GM23248 (cell line): ENCODE results near the gene TPBGL. TPM values are rescaled to one million over a fixed set of nuclear protein-coding genes. Genes with fewer than 3 reads are reported as not detected.

Experiments
- DNase-seq: peaks from one replicate; pipeline ENCODE4 v3.0.0-alpha.2; 2015
- H2AFZ ChIP-seq: fragments of 200-600 bp; sonication (generic); 2 replicates; pipeline ENCODE4 v1.6.1; 2016; ENCODE audit warnings: antibody characterized with exemption
- H3F3A ChIP-seq: fragments of 200-600 bp; sonication (generic); 2 replicates; pipeline ENCODE4 v1.6.1; 2016; ENCODE audit warnings: mild to moderate bottlenecking, antibody characterized with exemption, mixed run types; ENCODE audit not compliant: insufficient read depth
- H3K27ac ChIP-seq: fragments of 200-600 bp; sonication (generic); 2 replicates; pipeline ENCODE4 v1.5.1; 2016; ENCODE audit warnings: mild to moderate bottlenecking
- H3K27me3 ChIP-seq: fragments of 200-600 bp; sonication (generic); replicated peaks from 2 replicates; pipeline ENCODE4 v1.6.1; 2016; ENCODE audit warnings: mild to moderate bottlenecking; ENCODE audit not compliant: insufficient read depth
- H3K36me3 ChIP-seq: fragments of 200-600 bp; sonication (generic); 2 replicates; pipeline ENCODE4 v1.6.1; 2016; ENCODE audit warnings: low read depth, mild to moderate bottlenecking
- H3K4me1 ChIP-seq: fragments of 200-600 bp; sonication (generic); 2 replicates; pipeline ENCODE4 v1.6.1; 2016; ENCODE audit warnings: mild to moderate bottlenecking; ENCODE audit not compliant: insufficient read depth
- H3K4me2 ChIP-seq: fragments of 200-600 bp; sonication (generic); one replicate; pipeline ENCODE4 v1.6.1; 2016; ENCODE audit warnings: mild to moderate bottlenecking; ENCODE audit not compliant: unreplicated experiment
- H3K4me3 ChIP-seq: fragments of 200-600 bp; sonication (generic); 2 replicates; pipeline ENCODE4 v1.5.1; 2016; ENCODE audit warnings: mild to moderate bottlenecking
- H3K79me2 ChIP-seq: fragments of 200-600 bp; sonication (generic); 2 replicates; pipeline ENCODE4 v1.6.1; 2016; ENCODE audit warnings: mild to moderate bottlenecking; ENCODE audit not compliant: insufficient read depth
- H3K9ac ChIP-seq: fragments of 200-600 bp; sonication (generic); 2 replicates; pipeline ENCODE4 v1.6.1; 2016; ENCODE audit warnings: mild to moderate bottlenecking
- H3K9me2 ChIP-seq: fragments of 200-600 bp; sonication (generic); 2 replicates; pipeline ENCODE4 v1.6.1; 2016; ENCODE audit warnings: mixed run types, mild to moderate bottlenecking, moderate library complexity; ENCODE audit not compliant: insufficient read depth
- H3K9me3 ChIP-seq: fragments of 200-600 bp; sonication (generic); one replicate; pipeline ENCODE4 v1.6.1; 2017; ENCODE audit warnings: low read depth
- H4K20me1 ChIP-seq: fragments of 200-600 bp; sonication (generic); 2 replicates; pipeline ENCODE4 v1.6.0; 2016; ENCODE audit not compliant: insufficient read depth
- EZH2 ChIP-seq: fragments of 200-600 bp; sonication (generic); IDR thresholded peaks from 2 replicates; pipeline ENCODE4 v1.6.1; 2018; ENCODE audit warnings: antibody characterized with exemption, mild to moderate bottlenecking; ENCODE audit not compliant: insufficient read depth, poor library complexity, severe bottlenecking
- EZH2phosphoT487 ChIP-seq: fragments of 200-600 bp; sonication (generic); IDR thresholded peaks from 2 replicates; pipeline ENCODE4 v1.6.1; 2018; ENCODE audit warnings: antibody characterized with exemption, moderate library complexity, mild to moderate bottlenecking, low read depth; ENCODE audit not compliant: insufficient read depth
- WGBS, 2 experiments: methylation state at CpG; one replicate each; pipeline ENCODE4 v1.1.6; 2015 to 2017; ENCODE audit warnings: low lambda C conversion rate in 2 of 2, low coverage in 1 of 2; ENCODE audit errors: missing lambda C conversion rate in 2 of 2; 5-methylcytosine and 5-hydroxymethylcytosine counted together
- in situ Hi-C: fragments of 300-500 bp; cut with MboI; formaldehyde crosslinking; loops from 2 replicates; pipeline ENCODE4 v1.15.0; 2020
- polyA plus RNA-seq: library from polyadenylated mRNA; unstranded; fragments of >200 nt; fragmentation: Nextera tagmentation; extraction: Ambion mirVana; gene quantifications from 2 replicates; pipeline ENCODE4 v1.2.1, GENCODE V29; 2016
- total RNA-seq: library from RNA; depleted of rRNA; stranded (reverse); fragments of >200 nt; shearing (Covaris generic); gene quantifications from 2 replicates; pipeline ENCODE4 v1.2.3, GENCODE V29; 2014

TPBGL gene
- total and polyA plus RNA-seq, 2 experiments from 2014 or later: not detected

DNA sequence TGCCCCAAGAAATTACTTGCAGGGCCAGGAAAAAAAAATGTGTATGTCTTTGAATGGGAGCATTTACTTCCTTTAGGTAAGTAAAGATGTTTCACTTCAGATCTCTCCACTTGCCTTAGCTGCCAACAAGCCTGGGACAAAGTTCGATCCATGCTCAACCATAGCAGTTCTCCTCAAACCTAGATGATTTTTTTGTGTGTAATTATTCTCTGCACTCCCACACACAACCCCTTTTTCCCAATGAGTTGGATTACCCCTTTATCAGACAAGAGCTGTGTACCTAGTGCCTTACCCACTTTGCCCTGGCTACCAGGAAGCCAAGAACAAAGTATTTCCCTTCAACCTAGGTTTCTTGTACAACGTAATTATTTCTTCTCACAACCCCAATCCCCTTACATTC, 35.6 kb downstream of the TPBGL start:
- 85 to 90% methylated on average over 2 of the region's 2 CpGs for WGBS, 2 experiments
- H2AFZ ChIP-seq: no peak overlapping the region

DNA sequence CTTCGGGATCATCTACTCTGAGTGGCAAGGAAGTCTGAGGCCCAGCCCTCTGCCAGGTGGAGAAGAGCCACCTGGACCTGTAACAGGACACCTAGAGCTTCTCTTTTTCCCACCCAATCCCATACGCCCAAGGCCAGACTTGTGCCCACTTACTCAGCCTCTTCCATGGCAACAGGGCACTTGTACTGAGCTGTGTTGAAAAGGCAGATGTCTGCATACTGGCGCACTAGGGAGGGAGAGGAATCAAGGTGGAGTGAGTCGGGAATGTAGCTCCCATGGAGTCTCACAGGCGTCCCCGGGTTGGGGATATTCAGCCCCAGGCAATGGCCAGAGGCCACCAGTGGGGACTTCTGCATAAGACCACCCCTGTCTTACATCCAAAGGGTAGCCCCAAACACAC, 36.1 kb downstream of the TPBGL start:
- no peaks in the 10 kb centered on the region for H3K36me3 ChIP-seq
- no peak overlapping the region for H3K27ac ChIP-seq
- H3K9ac ChIP-seq: no peak overlapping the region
- no peaks in the 10 kb centered on the region for H3K79me2 ChIP-seq
- no peaks in the 10 kb centered on the region for H3F3A ChIP-seq
- H3K4me1 ChIP-seq: no peaks in the 10 kb centered on the region
- H2AFZ ChIP-seq: no peak overlapping the region
- 71 to 75% methylated on average over 6 of the region's 6 CpGs for WGBS, 2 experiments
- DNase-seq: no peak
- no peaks in the 10 kb centered on the region for H3K9me3 ChIP-seq
- no peaks in the 10 kb centered on the region for H3K9me2 ChIP-seq
- in situ Hi-C loops: loop anchor here (5.0 to 10.0 kb wide), 2 partner anchors 106 to 258 kb away; no protein-coding TSS in a partner anchor
- H3K4me3 ChIP-seq: no peak overlapping the region
- no peaks in the 10 kb centered on the region for H4K20me1 ChIP-seq
- TF ChIP-seq EZH2 (no peak), EZH2phosphoT487 (no peak)
- no peaks in the 10 kb centered on the region for H3K27me3 ChIP-seq
- H3K4me2 ChIP-seq: no peak overlapping the region

More for the DNA sequence above, 35.6 kb downstream of the TPBGL start:
- Histone ChIP-seq H3K36me3 (no peaks in the 10 kb centered on the region), H3K4me2 (no peak overlapping the region), H3K27ac (no peak overlapping the region), H3F3A (no peaks in the 10 kb centered on the region), H4K20me1 (no peaks in the 10 kb centered on the region), H3K27me3 (no peaks in the 10 kb centered on the region), H3K4me1 (no peaks in the 10 kb centered on the region), H3K9me3 (no peaks in the 10 kb centered on the region), H3K9ac (no peak overlapping the region), H3K4me3 (no peak overlapping the region), H3K9me2 (no peaks in the 10 kb centered on the region), H3K79me2 (no peaks in the 10 kb centered on the region)
- no peak for TF ChIP-seq EZH2phosphoT487
- no peak for TF ChIP-seq EZH2
- DNase-seq: no peak
- in situ Hi-C loops: loop anchor here (5.0 to 10.0 kb wide), 2 partner anchors 106 to 259 kb away; no protein-coding TSS in a partner anchor

DNA sequence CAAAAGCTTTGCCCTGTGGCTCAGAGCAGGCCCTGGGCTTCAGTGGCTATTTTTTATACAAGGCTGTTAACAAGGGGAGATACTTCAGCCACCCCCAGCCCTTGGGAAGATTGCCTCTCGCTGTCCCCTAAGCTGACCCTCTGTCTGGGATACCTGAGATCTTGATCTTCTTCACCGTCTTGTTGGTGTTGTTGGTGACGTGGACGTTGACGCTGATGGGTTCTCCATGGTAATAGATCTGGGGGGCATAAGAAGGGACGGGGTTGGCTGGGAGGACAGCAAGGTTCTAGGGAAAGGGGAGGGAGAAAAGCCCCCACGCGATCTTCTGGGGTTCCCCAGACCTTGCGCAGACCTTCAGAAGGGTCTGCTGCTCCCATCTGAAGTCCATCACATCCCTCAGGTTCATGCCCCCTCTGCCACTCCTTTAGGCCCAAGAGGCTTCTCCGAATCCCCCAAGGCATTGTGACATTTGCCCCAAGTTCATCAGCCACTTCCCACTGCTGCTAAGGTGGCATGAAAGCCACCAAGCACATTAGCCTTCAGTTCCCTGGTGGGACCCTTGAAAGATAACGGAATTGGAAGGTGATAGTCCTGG, 36.7 kb downstream of the TPBGL start:
- in situ Hi-C loops: loop anchor here (5.0 to 10.0 kb wide), 2 partner anchors 105 to 257 kb away; no protein-coding TSS in a partner anchor
- no peak overlapping the region for H3K4me2 ChIP-seq
- H3K4me1 ChIP-seq: no peaks in the 10 kb centered on the region
- WGBS, 2 experiments: 90 to 93% methylated on average over 8 to 11 of the region's 11 CpGs
- H3K27me3 ChIP-seq: no peaks in the 10 kb centered on the region
- no peaks in the 10 kb centered on the region for H3K79me2 ChIP-seq
- no peaks in the 10 kb centered on the region for H3F3A ChIP-seq
- H3K36me3 ChIP-seq: no peaks in the 10 kb centered on the region
- DNase-seq: no peak
- H3K9me2 ChIP-seq: no peaks in the 10 kb centered on the region
- H4K20me1 ChIP-seq: no peaks in the 10 kb centered on the region
- TF ChIP-seq EZH2 (no peak), EZH2phosphoT487 (no peak)
- H3K9ac ChIP-seq: no peak overlapping the region
- no peak overlapping the region for H2AFZ ChIP-seq
- H3K4me3 ChIP-seq: no peak overlapping the region
- H3K9me3 ChIP-seq: no peaks in the 10 kb centered on the region
- no peak overlapping the region for H3K27ac ChIP-seq

DNA sequence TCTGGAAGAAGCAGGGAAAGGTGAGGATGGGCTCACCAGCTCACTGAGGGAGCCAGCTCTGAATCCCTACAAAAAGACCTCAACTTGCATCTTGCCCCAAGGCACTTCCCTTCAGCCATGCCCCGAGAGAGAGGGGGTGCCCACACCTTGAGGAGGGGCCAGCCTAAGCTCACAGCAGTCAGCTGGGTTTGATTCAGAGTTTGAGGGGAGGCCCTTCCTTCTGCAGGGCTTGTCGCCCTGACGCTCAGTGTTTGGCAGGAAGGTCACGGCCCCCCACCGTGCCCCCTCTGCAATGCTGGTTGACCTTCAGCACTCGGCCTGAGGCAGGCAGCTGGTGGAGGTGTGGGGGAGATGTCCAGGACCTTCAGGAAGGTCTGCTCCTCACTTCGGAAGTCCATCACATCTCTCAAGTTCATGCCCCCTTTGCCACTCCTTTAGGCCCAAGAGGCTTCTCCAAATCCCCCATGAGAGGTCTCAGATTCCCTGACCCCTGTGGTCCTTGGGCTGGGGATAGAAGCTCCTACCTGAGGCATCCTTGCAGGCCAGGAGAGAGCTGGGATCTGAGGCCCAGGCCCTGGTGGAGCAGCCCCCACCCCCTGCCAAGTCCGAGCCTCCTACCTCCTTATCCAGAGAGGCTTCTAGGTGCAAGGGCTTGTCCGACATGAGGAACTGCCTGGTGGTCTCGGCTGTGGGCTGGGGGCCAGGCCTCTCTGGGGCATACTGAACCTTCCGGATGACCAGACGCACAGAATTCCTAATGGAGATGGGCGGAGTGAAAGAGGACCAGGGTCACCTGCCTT, 37.6 kb downstream of the TPBGL start:
- H3K4me3 ChIP-seq: no peak overlapping the region
- H4K20me1 ChIP-seq: no peaks in the 10 kb centered on the region
- H3K9me2 ChIP-seq: no peaks in the 10 kb centered on the region
- H3K36me3 ChIP-seq: no peaks in the 10 kb centered on the region
- TF ChIP-seq EZH2phosphoT487: no peak
- TF ChIP-seq EZH2: no peak
- DNase-seq: no peak
- H3F3A ChIP-seq: no peaks in the 10 kb centered on the region
- 75 to 82% methylated on average over 13 of the region's 13 CpGs for WGBS, 2 experiments
- H2AFZ ChIP-seq: no peak overlapping the region
- H3K27ac ChIP-seq: no peak overlapping the region
- no peak overlapping the region for H3K4me2 ChIP-seq
- H3K27me3 ChIP-seq: no peaks in the 10 kb centered on the region
- no peak overlapping the region for H3K9ac ChIP-seq
- in situ Hi-C loops: loop anchor here (5.0 to 10.0 kb wide), 2 partner anchors 104 to 257 kb away; no protein-coding TSS in a partner anchor
- H3K4me1 ChIP-seq: no peaks in the 10 kb centered on the region
- H3K9me3 ChIP-seq: no peaks in the 10 kb centered on the region
- H3K79me2 ChIP-seq: no peaks in the 10 kb centered on the region
